ENCODE measurements around the gene KCNMB2.

Gene KCNMB2

DNA sequence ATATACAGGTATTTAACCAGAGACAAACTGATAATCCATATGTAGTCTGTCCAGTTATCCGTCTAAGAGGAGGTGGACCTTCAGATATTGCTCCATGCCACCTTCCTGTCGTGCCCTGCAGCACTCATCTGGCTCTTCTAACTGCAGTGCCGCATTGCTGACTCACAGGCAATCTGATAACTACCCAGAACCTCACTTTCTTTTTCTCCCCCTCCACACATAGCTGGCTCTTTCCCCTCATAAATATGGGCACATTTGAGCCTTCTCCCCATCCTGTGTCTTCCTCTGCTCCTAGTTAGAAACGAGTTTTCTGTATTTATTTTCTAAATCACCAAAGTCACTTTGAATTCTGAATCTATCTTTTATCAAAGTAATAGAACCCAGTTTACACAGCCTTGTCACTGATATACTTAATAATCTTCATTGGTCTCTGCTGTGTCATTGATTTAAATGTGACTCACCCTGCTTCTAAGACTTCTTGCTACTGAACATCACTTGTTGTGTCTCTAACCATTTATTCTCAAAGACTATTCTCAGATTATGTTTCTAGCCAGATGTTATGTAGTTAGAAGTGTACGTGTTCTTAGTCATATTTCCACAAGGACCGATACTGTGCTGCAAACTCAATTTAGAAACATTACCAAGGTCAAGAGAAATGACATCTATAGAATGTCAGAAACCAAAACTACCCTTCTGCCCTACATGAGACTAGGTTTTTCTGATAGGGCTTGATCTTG lies 17.4 kb upstream of the KCNMB2 start:
- DNase-seq (ENCODE audit: low read depth): peak; percentile 94
- H3K4me3 ChIP-seq (ENCODE audit: low read depth, low read length): peak overlapping the region; percentile 40
- TF ChIP-seq, protein P1, sequence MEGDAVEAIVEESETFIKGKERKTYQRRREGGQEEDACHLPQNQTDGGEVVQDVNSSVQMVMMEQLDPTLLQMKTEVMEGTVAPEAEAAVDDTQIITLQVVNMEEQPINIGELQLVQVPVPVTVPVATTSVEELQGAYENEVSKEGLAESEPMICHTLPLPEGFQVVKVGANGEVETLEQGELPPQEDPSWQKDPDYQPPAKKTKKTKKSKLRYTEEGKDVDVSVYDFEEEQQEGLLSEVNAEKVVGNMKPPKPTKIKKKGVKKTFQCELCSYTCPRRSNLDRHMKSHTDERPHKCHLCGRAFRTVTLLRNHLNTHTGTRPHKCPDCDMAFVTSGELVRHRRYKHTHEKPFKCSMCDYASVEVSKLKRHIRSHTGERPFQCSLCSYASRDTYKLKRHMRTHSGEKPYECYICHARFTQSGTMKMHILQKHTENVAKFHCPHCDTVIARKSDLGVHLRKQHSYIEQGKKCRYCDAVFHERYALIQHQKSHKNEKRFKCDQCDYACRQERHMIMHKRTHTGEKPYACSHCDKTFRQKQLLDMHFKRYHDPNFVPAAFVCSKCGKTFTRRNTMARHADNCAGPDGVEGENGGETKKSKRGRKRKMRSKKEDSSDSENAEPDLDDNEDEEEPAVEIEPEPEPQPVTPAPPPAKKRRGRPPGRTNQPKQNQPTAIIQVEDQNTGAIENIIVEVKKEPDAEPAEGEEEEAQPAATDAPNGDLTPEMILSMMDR (IDR thresholded peaks at IDR 0.05; ENCODE audit: insufficient read depth, low read depth, low read length, missing control alignments): no peak

GRCh38 chr3:178519701-178520100 lies 16.5 kb upstream of the KCNMB2 start:
- TF ChIP-seq, protein P1 (IDR thresholded peaks at IDR 0.05; ENCODE audit: insufficient read depth, low read depth, low read length, missing control alignments): no peak
- H3K4me3 ChIP-seq (ENCODE audit: low read depth, low read length): no peak overlapping the region; the same call in 1 of the 2 replicates
- DNase-seq (ENCODE audit: low read depth): peak; percentile 21

- H3K4me3 ChIP-seq (ENCODE audit: low read depth, low read length): no peak overlapping the region
- DNase-seq (ENCODE audit: low read depth): no peak
- TF ChIP-seq, protein P1 (IDR thresholded peaks at IDR 0.05; ENCODE audit: insufficient read depth, low read depth, low read length, missing control alignments): no peak
These were observed 15.8 kb upstream of the KCNMB2 start for GRCh38 chr3:178520451-178520850.

GRCh38 chr3:178522200-178523052 lies 13.8 kb upstream of the KCNMB2 start:
- TF ChIP-seq, protein P1 (IDR thresholded peaks at IDR 0.05; ENCODE audit: insufficient read depth, low read depth, low read length, missing control alignments): no peak
- H3K4me3 ChIP-seq (ENCODE audit: low read depth, low read length): no peak overlapping the region
- DNase-seq (ENCODE audit: low read depth): no peak

- H3K4me3 ChIP-seq (ENCODE audit: low read depth, low read length): no peak overlapping the region
- no peak for DNase-seq (ENCODE audit: low read depth)
- TF ChIP-seq, protein P1 (IDR thresholded peaks at IDR 0.05; ENCODE audit: insufficient read depth, low read depth, low read length, missing control alignments): no peak
These were observed 11.0 kb upstream of the KCNMB2 start for GRCh38 chr3:178525251-178525650.

- no peak for DNase-seq (ENCODE audit: low read depth)
- TF ChIP-seq, protein P1 (IDR thresholded peaks at IDR 0.05; ENCODE audit: insufficient read depth, low read depth, low read length, missing control alignments): no peak
These were observed 9.9 kb upstream of the KCNMB2 start for GRCh38 chr3:178526291-178526690.

More at GRCh38 chr3:178526291-178526690, 9.9 kb upstream of the KCNMB2 start:
- H3K4me3 ChIP-seq (ENCODE audit: low read depth, low read length): no peak overlapping the region
